Heart left ventricle (tissue), 16 donors: ENCODE data around the gene PI4KA. TPM values are rescaled to one million over a fixed set of nuclear protein-coding genes. Genes with fewer than 3 reads are reported as not detected.
"Not testable (repeated sequence)": the region's sequence is repeated elsewhere in the genome, so short reads cannot be mapped to it uniquely, and the experiment has no call there.

Experiments
- ATAC-seq, 4 donors: fragments of 200-7000 bp; cut with Tn5 transposase; one replicate each; pipeline ENCODE4 v1.9.1; 2020 to 2022; ENCODE audit warnings: moderate library complexity in 4 of 4, mild to moderate bottlenecking in 3 of 4, moderate number of reproducible peaks in 1 of 4
- DNase-seq, 5 donors: peaks; one replicate each; pipeline ENCODE4 v3.0.0-alpha.2; 2020
- H3K27ac ChIP-seq, 12 donors: fragments of 200-600 bp; sonication (generic) in 4 of 12; one replicate each; pipeline versions ENCODE4 v1.5.0 to v1.8.0; 2016 to 2022; ENCODE audit warnings: mild to moderate bottlenecking in 2 of 12
- H3K27me3 ChIP-seq, 9 donors: fragments of 200-600 bp; sonication (generic) in 2 of 9; one replicate each; pipeline versions ENCODE4 v1.5.1 to v1.8.0; 2016 to 2022; ENCODE audit warnings: mild to moderate bottlenecking in 3 of 9
- H3K36me3 ChIP-seq, 9 donors: fragments of 200-600 bp; sonication (generic) in 2 of 9; one replicate each; pipeline versions ENCODE4 v1.5.0 to v1.8.0; 2018 to 2022; ENCODE audit warnings: mild to moderate bottlenecking in 2 of 9
- H3K4me1 ChIP-seq, 12 donors: fragments of 200-600 bp; sonication (generic) in 4 of 12; one replicate each; pipeline versions ENCODE4 v1.5.0 to v1.8.0; 2016 to 2022; ENCODE audit warnings: mild to moderate bottlenecking in 3 of 12
- H3K4me3 ChIP-seq, 12 donors: fragments of 200-600 bp; sonication (generic) in 4 of 12; one replicate each; pipeline versions ENCODE4 v1.5.0 to v1.8.0; 2017 to 2022; ENCODE audit warnings: mild to moderate bottlenecking in 9 of 12, moderate library complexity in 4 of 12
- H3K9me3 ChIP-seq, 12 donors: fragments of 200-600 bp; sonication (generic) in 4 of 12; one replicate each; pipeline versions ENCODE4 v1.5.0 to v1.8.0; 2016 to 2022; ENCODE audit warnings: mild to moderate bottlenecking in 1 of 12
- CTCF ChIP-seq, 12 donors: fragments of 200-600 bp; sonication (generic) in 4 of 12; IDR thresholded peaks; one replicate each; pipeline versions ENCODE4 v1.5.0 to v1.8.0; 2018 to 2022; ENCODE audit warnings: antibody characterized with exemption in 12 of 12, mild to moderate bottlenecking in 5 of 12
- POLR2A ChIP-seq, 2 donors: fragments of 450-650 bp; IDR thresholded peaks; one replicate each; pipeline ENCODE4 v1.6.1; 2017; ENCODE audit warnings: antibody characterized with exemption in 2 of 2, mild to moderate bottlenecking in 2 of 2, moderate library complexity in 2 of 2
- WGBS, 4 donors: extraction: QIAGEN DNeasy Blood & Tissue Kit in 2 of 4; methylation state at CpG; one replicate each; pipeline versions ENCODE4 v1.1.5 to v1.1.7; 2013 to 2018; 5-methylcytosine and 5-hydroxymethylcytosine counted together
- intact Hi-C, 10 donors: fragments of 100-400 bp; cut with DNase I; formaldehyde crosslinking; loops; one replicate each; pipeline versions ENCODE4 v1.11.1 to v1.14.2; 2022
- polyA plus RNA-seq, 2 donors: library from polyadenylated mRNA; stranded (reverse); fragments of 200-250 nt; gene quantifications; one replicate each; pipeline ENCODE4 v1.2.3, GENCODE V29; 2013
- total RNA-seq, 9 donors: library from RNA; depleted of rRNA in 2 of 9; stranded (reverse); fragments of >200 nt in 2 of 9; fragmentation: NEBNext Ultra II Directional in 3 of 9; extraction: Animal tissue kit (Norgen Biotek cat#: 25700) in 3 of 9; gene quantifications; one replicate each; pipeline versions ENCODE4 v1.1.0 to v1.2.4, GENCODE V29; 2016 to 2023
- donor health status: ischemic (EF 13 %, LVEDD 7.1; RV severe dilation, severe dysfunction).
- donor health status: healthy with polysubstance abuse.
- donor health status: DM: no; HTN: yes; CAD: no.
- donor health status: DM: no; HTN: no; CAD: no.
- donor health status: ischemic (EF 25% LVEDD 6.9; RV normal size, moderate dysfunction).
- donor health status: ischemic (EF 25% LVEDD 5.7; RV mildly dilated, moderate dysfunction).
- donor health status: healthy.
- donor health status: DM: yes; HTN: yes; CAD: no.
- donor health status: ischemic (EF 35%, LVEDD 5.7; RV mildly dilated, moderate dysfunction).
- donor health status: nonischemic (EF 11% LVEDD 7.7; RV severe dilation, severe dysfunction).
- donor health status: DM: yes; HTN: yes; CAD: no.
- donor health status: PGD.
- donor health status: ischemic (EF 29% LVEDD 5.4; RV normal size, mild dysfunction).
- donor health status: nonischemic (EF 23%, LVEDD 6.1; RV moderate dilation, normal function).

PI4KA gene
- total and polyA plus RNA-seq, 11 donors: 20.6 to 66.4 (median 46.9) TPM

DNA sequence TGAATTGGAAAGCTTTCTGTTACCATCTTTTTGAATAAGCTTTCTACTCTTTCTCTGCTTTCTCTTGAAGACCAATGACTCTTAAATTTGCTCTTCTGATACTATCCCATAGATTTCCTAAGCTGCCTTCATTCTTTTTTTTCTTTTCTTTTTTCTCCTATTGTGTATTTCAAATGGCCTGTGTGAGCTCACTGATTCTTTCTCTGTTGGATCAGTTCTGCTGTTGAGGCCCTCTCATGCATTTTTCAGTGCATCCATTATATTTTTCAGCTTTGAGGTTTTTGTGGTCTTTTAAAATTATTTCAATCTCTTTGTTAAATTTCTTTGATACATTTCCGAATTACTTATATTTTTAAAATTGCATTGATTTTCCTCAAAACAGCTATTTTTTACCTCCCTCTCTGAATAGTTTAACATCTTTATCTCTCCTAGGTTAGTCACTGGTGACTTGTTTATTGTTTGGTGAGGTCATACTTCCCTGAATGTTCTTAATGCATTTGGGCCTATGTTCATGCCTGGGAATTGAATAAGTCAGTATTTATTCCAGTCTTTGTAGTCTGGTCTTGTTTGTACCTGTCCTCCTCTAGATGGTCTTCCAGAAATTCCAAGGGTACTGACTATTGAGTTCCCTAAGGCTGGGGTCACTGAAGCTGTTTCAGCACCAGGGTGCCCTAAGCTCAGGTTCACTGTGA is 195.3 kb downstream of the PI4KA start:
- Histone ChIP-seq H3K36me3 (no peaks in the 10 kb centered on the region), H3K9me3 (peaks cover 0 to 17% (median 3%) of the 10 kb centered on the region in 12 donors), H3K27ac (no peak overlapping the region), H3K27me3 (peaks cover 0 to 23% (median 2%) of the 10 kb centered on the region in 9 donors), H3K4me3 (no peak overlapping the region), H3K4me1 (no peaks in the 10 kb centered on the region)
- intact Hi-C loops: no loop called here
- no peak for ATAC-seq
- DNase-seq: no peak
- 90 to 98% (median 95%) methylated on average over 1 of the region's 1 CpG for WGBS, 4 donors
- TF ChIP-seq POLR2A (IDR thresholded peaks at IDR 0.05) (no peak), CTCF (IDR thresholded peaks at IDR 0.05) (no peak)

DNA sequence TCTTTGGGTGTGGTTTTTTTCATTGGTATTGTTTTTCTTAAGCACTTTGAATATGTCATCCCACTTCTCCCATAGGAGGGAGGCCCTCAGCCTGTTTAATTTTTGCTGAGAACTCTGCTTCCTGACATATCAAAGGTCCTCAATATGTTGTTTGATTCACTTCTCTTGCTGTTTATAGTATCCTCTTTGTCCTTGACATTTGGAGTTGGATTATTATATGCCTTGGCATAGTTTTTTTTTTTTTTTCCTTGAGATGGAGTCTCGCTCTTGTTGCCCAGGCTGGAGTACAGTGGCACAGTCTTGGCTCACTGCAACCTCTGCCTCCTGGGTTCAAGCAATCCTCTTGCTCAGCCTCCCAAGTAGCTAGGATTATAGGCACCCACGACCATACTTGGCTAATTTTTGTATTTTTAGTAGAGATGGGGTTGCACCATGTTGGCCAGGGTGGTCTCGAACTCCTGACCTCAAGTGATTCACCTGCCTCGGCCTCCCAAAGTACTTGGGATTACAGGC is 196.0 kb downstream of the PI4KA start:
- ATAC-seq, H3K4me1 ChIP-seq, DNase-seq, H3K4me3 ChIP-seq, H3K27ac ChIP-seq, H3K36me3 ChIP-seq, intact Hi-C loops: not testable (repeated sequence)
- WGBS, 4 donors: 74 to 78% (median 75%) methylated on average over 4 of the region's 4 CpGs
- Histone ChIP-seq H3K27me3 (peaks cover 0 to 23% (median 2%) of the 10 kb centered on the region in 9 donors), H3K9me3 (peaks cover 0 to 17% (median 3%) of the 10 kb centered on the region in 12 donors)

DNA sequence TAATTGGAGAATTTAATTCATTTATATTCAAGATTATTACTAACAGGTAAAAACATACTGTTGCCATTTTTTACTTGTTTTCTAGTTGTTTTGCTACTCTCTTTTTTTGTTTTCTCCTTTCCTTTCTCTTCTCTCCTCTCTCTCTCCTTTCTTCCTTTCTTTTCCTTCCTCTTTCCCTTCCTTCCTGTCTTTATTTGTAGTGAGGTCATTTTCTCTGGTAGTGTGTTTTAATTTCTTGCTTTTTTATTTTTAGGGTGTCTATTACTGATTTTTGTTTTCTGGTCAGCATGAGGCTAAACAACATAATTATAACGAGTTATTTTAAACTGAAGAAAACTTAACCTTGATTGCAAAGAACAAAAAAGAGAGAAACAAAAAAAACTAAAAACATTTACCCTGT is 197.1 kb downstream of the PI4KA start:
- DNase-seq (no peak), ATAC-seq (no peak)
- H3K27ac ChIP-seq: no peak overlapping the region
- intact Hi-C loops: no loop called here
- no peaks in the 10 kb centered on the region for H3K4me1 ChIP-seq
- H3K27me3 ChIP-seq: peaks cover 0 to 23% (median 2%) of the 10 kb centered on the region in 9 donors
- TF ChIP-seq CTCF (IDR thresholded peaks at IDR 0.05) (no peak), POLR2A (IDR thresholded peaks at IDR 0.05) (no peak)
- no peaks in the 10 kb centered on the region for H3K36me3 ChIP-seq
- WGBS, 4 donors: 88 to 94% (median 89%) methylated on average over 1 of the region's 1 CpG
- peaks cover 0 to 17% (median 3%) of the 10 kb centered on the region in 12 donors for H3K9me3 ChIP-seq
- H3K4me3 ChIP-seq: no peak overlapping the region

DNA sequence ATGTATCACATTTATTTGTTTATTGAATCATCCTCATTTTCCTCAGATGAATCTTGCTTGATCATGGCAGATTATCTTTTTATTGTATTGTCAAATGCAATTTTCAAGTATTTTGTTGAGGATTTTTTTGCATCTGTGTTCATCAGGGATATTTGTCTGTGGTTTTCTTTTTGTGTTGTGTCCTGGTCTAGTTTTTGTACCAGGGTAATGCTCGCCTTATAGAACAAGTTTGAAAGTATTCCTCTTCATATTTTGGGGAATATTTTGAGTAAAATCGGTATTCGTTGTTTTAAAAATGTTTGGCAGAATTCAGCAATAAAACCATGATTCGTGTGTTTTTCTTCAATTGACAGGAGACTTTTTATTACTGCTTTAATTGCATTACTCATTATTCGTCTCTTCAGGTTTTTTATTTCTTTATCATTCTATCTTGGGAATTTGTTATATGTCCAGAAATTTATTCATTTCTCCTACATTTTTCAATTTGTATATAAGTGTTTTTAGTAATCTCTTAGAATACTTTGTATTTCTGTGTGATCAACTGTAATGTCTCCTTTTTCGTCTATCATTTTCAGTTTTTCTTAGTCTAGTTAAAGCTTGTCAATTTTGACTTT is 198.1 kb downstream of the PI4KA start:
- no peak overlapping the region for H3K4me3 ChIP-seq
- H3K36me3 ChIP-seq: no peaks in the 10 kb centered on the region
- 88 to 92% (median 91%) methylated on average over 6 of the region's 6 CpGs for WGBS, 4 donors
- no peak overlapping the region for H3K27ac ChIP-seq
- no peak for DNase-seq
- peaks cover 0 to 23% (median 2%) of the 10 kb centered on the region in 9 donors for H3K27me3 ChIP-seq
- H3K4me1 ChIP-seq: no peaks in the 10 kb centered on the region
- no peak for ATAC-seq
- intact Hi-C loops: no loop called here
- TF ChIP-seq CTCF (IDR thresholded peaks at IDR 0.05): no peak
- TF ChIP-seq POLR2A (IDR thresholded peaks at IDR 0.05): no peak
- peaks cover 0 to 17% (median 3%) of the 10 kb centered on the region in 12 donors for H3K9me3 ChIP-seq
